ENCODE measurements around the gene DDB1. TPM values are rescaled to one million over a fixed set of nuclear protein-coding genes. Genes with fewer than 3 reads are reported as not detected.

Gene DDB1
- total and polyA plus RNA-seq, 2 of the 13 experiments (the other 11 are each of a cell fraction or from before 2014, with no cell fraction given): 217 to 266 TPM

- TF ChIP-seq HMGXB3 (CRISPR knock-in tag; IDR thresholded peaks at IDR 0.05; ENCODE audit: borderline replicate concordance) (no peak), MEIS1 (CRISPR knock-in tag; IDR thresholded peaks at IDR 0.05; ENCODE audit: borderline replicate concordance) (no peak), CREBL2 (CRISPR knock-in tag; IDR thresholded peaks at IDR 0.05; ENCODE audit: borderline replicate concordance) (no peak), MNT (IDR thresholded peaks at IDR 0.05) (no peak), ATF4 (CRISPR knock-in tag; IDR thresholded peaks at IDR 0.05) (no peak), REXO4 (CRISPR knock-in tag; IDR thresholded peaks at IDR 0.05; ENCODE audit: borderline replicate concordance) (no peak), ZNF597 (CRISPR knock-in tag; IDR thresholded peaks at IDR 0.05) (no peak), ZNF180 (CRISPR knock-in tag; IDR thresholded peaks at IDR 0.05; ENCODE audit: borderline replicate concordance, low read depth) (no peak), YEATS4 (CRISPR knock-in tag; IDR thresholded peaks at IDR 0.05; ENCODE audit: borderline replicate concordance) (no peak), ZSCAN9 (CRISPR knock-in tag; IDR thresholded peaks at IDR 0.05; ENCODE audit: borderline replicate concordance) (no peak; the same call in 1 of the 2 replicates), KDM2A (CRISPR knock-in tag; IDR thresholded peaks at IDR 0.05; ENCODE audit: borderline replicate concordance, low read depth) (no peak), NR0B2 (CRISPR knock-in tag; IDR thresholded peaks at IDR 0.05) (no peak), ATF2 (CRISPR knock-in tag; IDR thresholded peaks at IDR 0.05) (no peak), SP4 (CRISPR knock-in tag; IDR thresholded peaks at IDR 0.05) (peak; percentile 62; the same call in 1 of the 2 replicates), ZNF780A (CRISPR knock-in tag; IDR thresholded peaks at IDR 0.05) (no peak), SIX4 (CRISPR knock-in tag; IDR thresholded peaks at IDR 0.05) (no peak), SP2 (CRISPR knock-in tag; IDR thresholded peaks at IDR 0.05) (no peak), NFYB (CRISPR knock-in tag; IDR thresholded peaks at IDR 0.05) (no peak)
These were observed 67.5 kb downstream of the DDB1 start (continued) for GRCh38 chr11:61265357-61265756.
